Mammary epithelial cell (primary cell): ENCODE data around the gene MYMK.

Experiments
- CTCF ChIP-seq, 2 donors: IDR thresholded peaks in 1 of 2; conservative IDR thresholded peaks in 1 of 2; 2 replicates each; pipeline ENCODE4 v1.5.1; 2011 to 2012; ENCODE audit warnings: inconsistent platforms in 2 of 2, low read length in 2 of 2, mild to moderate bottlenecking in 2 of 2, control low read depth in 1 of 2, low read depth in 1 of 2; ENCODE audit not compliant: insufficient read depth in 1 of 2; ENCODE audit errors: extremely low read depth in 1 of 2
- EZH2 ChIP-seq: IDR thresholded peaks from 2 replicates; pipeline ENCODE4 v1.6.1; 2012; ENCODE audit warnings: low read length, inconsistent platforms, borderline replicate concordance

GRCh38 chr9:133468374-133468773 is 56.4 kb downstream of the MYMK start:
- no peak for TF ChIP-seq CTCF (conservative IDR thresholded peaks at IDR 0.05 in 1 of 2, IDR thresholded peaks at IDR 0.05 in 1 of 2; ENCODE audit: extremely low read depth in 1 of 2, insufficient read depth in 1 of 2, low read depth in 1 of 2, low read length in 2 of 2)
- TF ChIP-seq EZH2: no peak
